Measurements from ENCODE around the gene MBLAC1.

MBLAC1 gene

GRCh38 chr7:100126931-100127865 lies at the start of gene MBLAC1:
Gene MBLAC1 (plus strand): TSS chr7:100126967. CDS start chr7:100127396, 429 bp downstream.
- DNase-seq = peak; percentile 66

GRCh38 chr7:100077205-100077604 lies 49.6 kb upstream of the MBLAC1 start:
- DNase-seq = no peak

GRCh38 chr7:100079024-100079560 lies 47.7 kb upstream of the MBLAC1 start:
- DNase-seq = no peak

- no peak for DNase-seq
Measured at GRCh38 chr7:100080907-100081534, 45.7 kb upstream of the MBLAC1 start.

- peak; percentile 90 for DNase-seq
Measured at GRCh38 chr7:100081535-100082102, 45.1 kb upstream of the MBLAC1 start, which contains the start of gene ZNF3. Gene ZNF3 (minus strand): TSS chr7:100081723. CDS start chr7:100077357, 4,366 bp downstream.

- no peak for DNase-seq
Measured at GRCh38 chr7:100082978-100083377, 43.8 kb upstream of the MBLAC1 start.

- no peak for DNase-seq
Measured at GRCh38 chr7:100085515-100085914, 41.3 kb upstream of the MBLAC1 start.

- no peak for DNase-seq
Measured at GRCh38 chr7:100087055-100087750, 39.6 kb upstream of the MBLAC1 start.

- no peak for DNase-seq
Measured at GRCh38 chr7:100088095-100088620, 38.6 kb upstream of the MBLAC1 start.

GRCh38 chr7:100088621-100089457 lies 37.9 kb upstream of the MBLAC1 start, which contains the start of gene COPS6:
Gene COPS6 (plus strand): TSS chr7:100088969. CDS start chr7:100088991, 22 bp downstream.
- DNase-seq = no peak

- DNase-seq = no peak
Measured at GRCh38 chr7:100089458-100090196, 37.1 kb upstream of the MBLAC1 start.

- DNase-seq = no peak
Measured at GRCh38 chr7:100090527-100091410, 36.0 kb upstream of the MBLAC1 start.

- DNase-seq = no peak
Measured at GRCh38 chr7:100091411-100092181, 35.2 kb upstream of the MBLAC1 start.

- DNase-seq = no peak
Measured at GRCh38 chr7:100093054-100093453, 33.7 kb upstream of the MBLAC1 start.

GRCh38 chr7:100093498-100093897 lies 33.3 kb upstream of the MBLAC1 start:
- no peak for DNase-seq

GRCh38 chr7:100093925-100094486 lies 32.8 kb upstream of the MBLAC1 start:
- no peak for DNase-seq

GRCh38 chr7:100095289-100095688 lies 31.5 kb upstream of the MBLAC1 start:
- DNase-seq = no peak

GRCh38 chr7:100095704-100096103 lies 31.1 kb upstream of the MBLAC1 start:
- no peak for DNase-seq
